Activated naive CD8-positive, alpha-beta T cell (primary cell): ENCODE results near the gene DCP1A.
A peak's percentile ranks its signal among the peaks of the same experiment; 100 is the strongest.
"Not testable (repeated sequence)": the region's sequence is repeated elsewhere in the genome, so short reads cannot be mapped to it uniquely, and the experiment has no call there.

ENCODE experiments used
- H3K27ac Mint-ChIP-seq: one replicate; pipeline ENCODE4 v1.8.0; 2021; ENCODE audit warnings: mixed read lengths
- H3K27me3 Mint-ChIP-seq: one replicate; pipeline ENCODE4 v1.8.0; 2021; ENCODE audit warnings: mixed read lengths
- H3K36me3 Mint-ChIP-seq: one replicate; pipeline ENCODE4 v1.8.0; 2021; ENCODE audit warnings: mixed read lengths
- H3K4me1 Mint-ChIP-seq: one replicate; pipeline ENCODE4 v1.8.0; 2021; ENCODE audit warnings: low read depth, mixed read lengths
- H3K4me3 Mint-ChIP-seq: one replicate; pipeline ENCODE4 v1.8.0; 2021; ENCODE audit warnings: mild to moderate bottlenecking, mixed read lengths
- H3K9me3 Mint-ChIP-seq: one replicate; pipeline ENCODE4 v1.8.0; 2021; ENCODE audit warnings: low read depth, mixed read lengths

DCP1A gene

GRCh38 chr3:53263907-53264306 is 83.4 kb downstream of the DCP1A start:
- H3K27ac Mint-ChIP-seq: no peak overlapping the region
- H3K9me3 Mint-ChIP-seq: no peaks in the 10 kb centered on the region
- no peaks in the 10 kb centered on the region for H3K27me3 Mint-ChIP-seq
- no peak overlapping the region for H3K4me3 Mint-ChIP-seq
- no peaks in the 10 kb centered on the region for H3K36me3 Mint-ChIP-seq
- no peaks in the 10 kb centered on the region for H3K4me1 Mint-ChIP-seq

- H3K27me3 Mint-ChIP-seq: no peaks in the 10 kb centered on the region
- no peaks in the 10 kb centered on the region for H3K4me1 Mint-ChIP-seq
- no peak overlapping the region for H3K27ac Mint-ChIP-seq
- H3K4me3 Mint-ChIP-seq: no peak overlapping the region
- no peaks in the 10 kb centered on the region for H3K36me3 Mint-ChIP-seq
- H3K9me3 Mint-ChIP-seq: no peaks in the 10 kb centered on the region
Measured at GRCh38 chr3:53261712-53262111, 85.6 kb downstream of the DCP1A start.

- no peak overlapping the region for H3K27ac Mint-ChIP-seq
- no peaks in the 10 kb centered on the region for H3K36me3 Mint-ChIP-seq
- no peaks in the 10 kb centered on the region for H3K9me3 Mint-ChIP-seq
- H3K27me3 Mint-ChIP-seq: no peaks in the 10 kb centered on the region
- no peak overlapping the region for H3K4me3 Mint-ChIP-seq
- no peaks in the 10 kb centered on the region for H3K4me1 Mint-ChIP-seq
Measured at GRCh38 chr3:53260286-53260785, 87.0 kb downstream of the DCP1A start.

GRCh38 chr3:53259427-53260259 is 87.7 kb downstream of the DCP1A start:
- H3K27ac Mint-ChIP-seq: no peak overlapping the region
- no peaks in the 10 kb centered on the region for H3K9me3 Mint-ChIP-seq
- no peaks in the 10 kb centered on the region for H3K27me3 Mint-ChIP-seq
- no peak overlapping the region for H3K4me3 Mint-ChIP-seq
- H3K4me1 Mint-ChIP-seq: no peaks in the 10 kb centered on the region
- H3K36me3 Mint-ChIP-seq: no peaks in the 10 kb centered on the region

- no peaks in the 10 kb centered on the region for H3K9me3 Mint-ChIP-seq
- H3K4me3 Mint-ChIP-seq: no peak overlapping the region
- no peaks in the 10 kb centered on the region for H3K27me3 Mint-ChIP-seq
- no peak overlapping the region for H3K27ac Mint-ChIP-seq
- peaks cover 6% of the 10 kb centered on the region for H3K4me1 Mint-ChIP-seq
- no peaks in the 10 kb centered on the region for H3K36me3 Mint-ChIP-seq
Measured at GRCh38 chr3:53258600-53259426, 88.5 kb downstream of the DCP1A start.

GRCh38 chr3:53257465-53257864 is 89.9 kb downstream of the DCP1A start:
- peaks cover 16% of the 10 kb centered on the region for H3K4me1 Mint-ChIP-seq
- H3K36me3 Mint-ChIP-seq: no peaks in the 10 kb centered on the region
- H3K27me3 Mint-ChIP-seq: no peaks in the 10 kb centered on the region
- H3K27ac Mint-ChIP-seq: no peak overlapping the region
- H3K4me3 Mint-ChIP-seq: no peak overlapping the region
- H3K9me3 Mint-ChIP-seq: no peaks in the 10 kb centered on the region

GRCh38 chr3:53256704-53257055 is 90.7 kb downstream of the DCP1A start:
- Mint-ChIP-seq H3K27ac (no peak overlapping the region), H3K9me3 (no peaks in the 10 kb centered on the region), H3K4me1 (peaks cover 24% of the 10 kb centered on the region), H3K4me3 (peak overlapping the region; percentile 63), H3K36me3 (no peaks in the 10 kb centered on the region), H3K27me3 (no peaks in the 10 kb centered on the region)

GRCh38 chr3:53255775-53256703 is 91.3 kb downstream of the DCP1A start, which contains the start of gene TKT:
TSS of gene TKT (minus strand) at chr3:53256022. CDS start at chr3:53255942, 80 bp downstream.
- no peaks in the 10 kb centered on the region for H3K27me3 Mint-ChIP-seq
- H3K4me3 Mint-ChIP-seq: peak within 1 kb of the TSS; percentile 93
- H3K36me3 Mint-ChIP-seq: no peaks in the 10 kb centered on the region
- H3K27ac Mint-ChIP-seq: peak within 1 kb of the TSS; percentile 84
- H3K4me1 Mint-ChIP-seq: peaks cover 29% of the 10 kb centered on the region
- H3K9me3 Mint-ChIP-seq: no peaks in the 10 kb centered on the region

- Mint-ChIP-seq H3K4me3 (peak overlapping the region; percentile 93), H3K36me3 (no peaks in the 10 kb centered on the region), H3K4me1 (peaks cover 34% of the 10 kb centered on the region), H3K27me3 (no peaks in the 10 kb centered on the region), H3K9me3 (no peaks in the 10 kb centered on the region), H3K27ac (peak overlapping the region; percentile 84)
Measured at GRCh38 chr3:53255423-53255774, 91.9 kb downstream of the DCP1A start.

- no peaks in the 10 kb centered on the region for H3K27me3 Mint-ChIP-seq
Measured at GRCh38 chr3:53254509-53255422, 92.6 kb downstream of the DCP1A start.

GRCh38 chr3:53253707-53254508 is 93.4 kb downstream of the DCP1A start:
- Mint-ChIP-seq H3K27me3 (no peaks in the 10 kb centered on the region), H3K4me3 (peak overlapping the region; percentile 93), H3K9me3 (no peaks in the 10 kb centered on the region)

More at GRCh38 chr3:53254509-53255422, 92.6 kb downstream of the DCP1A start:
- Mint-ChIP-seq H3K9me3 (no peaks in the 10 kb centered on the region), H3K36me3 (no peaks in the 10 kb centered on the region), H3K4me1 (peaks cover 38% of the 10 kb centered on the region), H3K27ac (peak overlapping the region; percentile 84), H3K4me3 (peak overlapping the region; percentile 93)

GRCh38 chr3:53252947-53253322 is 94.4 kb downstream of the DCP1A start:
- not testable (repeated sequence) for H3K36me3 Mint-ChIP-seq, H3K9me3 Mint-ChIP-seq, H3K27me3 Mint-ChIP-seq
- Mint-ChIP-seq H3K27ac (peak overlapping the region; percentile 41), H3K4me3 (peak overlapping the region; percentile 93), H3K4me1 (peaks cover 49% of the 10 kb centered on the region)

More at GRCh38 chr3:53253707-53254508, 93.4 kb downstream of the DCP1A start:
- peaks cover 43% of the 10 kb centered on the region for H3K4me1 Mint-ChIP-seq
- peak overlapping the region; percentile 84 for H3K27ac Mint-ChIP-seq
- H3K36me3 Mint-ChIP-seq: no peaks in the 10 kb centered on the region
